Measurements from ENCODE around the gene C1orf94. TPM values are rescaled to one million over a fixed set of nuclear protein-coding genes. Genes with fewer than 3 reads are reported as not detected.
A peak's percentile ranks its signal among the peaks of the same experiment; 100 is the strongest.
"Not testable (repeated sequence)": the region's sequence is repeated elsewhere in the genome, so short reads cannot be mapped to it uniquely, and the experiment has no call there.

C1orf94 gene
- polyA plus RNA-seq, 1 donor from 2014 or later = not detected

- H3K4me3 Mint-ChIP-seq = no peak overlapping the region
- H3K36me3 Mint-ChIP-seq = peaks cover 1% of the 10 kb centered on the region
- no peaks in the 10 kb centered on the region for H3K4me1 Mint-ChIP-seq
- H3K27ac Mint-ChIP-seq = no peak overlapping the region
- H3K9me3 Mint-ChIP-seq = peaks cover 0 to 2% (median 0%) of the 10 kb centered on the region in 3 donors
- H3K27me3 Mint-ChIP-seq = peaks cover 14% of the 10 kb centered on the region
These were observed 23.5 kb upstream of the C1orf94 start for GRCh38 chr1:34153246-34153645.

GRCh38 chr1:34155860-34156259, 20.8 kb upstream of the C1orf94 start:
- Mint-ChIP-seq H3K36me3 (peaks cover 3% of the 10 kb centered on the region), H3K4me1 (no peaks in the 10 kb centered on the region), H3K27me3 (peaks cover 18% of the 10 kb centered on the region), H3K4me3 (no peak overlapping the region), H3K9me3 (peaks cover 0 to 2% (median 1%) of the 10 kb centered on the region in 3 donors), H3K27ac (no peak overlapping the region)

DNA sequence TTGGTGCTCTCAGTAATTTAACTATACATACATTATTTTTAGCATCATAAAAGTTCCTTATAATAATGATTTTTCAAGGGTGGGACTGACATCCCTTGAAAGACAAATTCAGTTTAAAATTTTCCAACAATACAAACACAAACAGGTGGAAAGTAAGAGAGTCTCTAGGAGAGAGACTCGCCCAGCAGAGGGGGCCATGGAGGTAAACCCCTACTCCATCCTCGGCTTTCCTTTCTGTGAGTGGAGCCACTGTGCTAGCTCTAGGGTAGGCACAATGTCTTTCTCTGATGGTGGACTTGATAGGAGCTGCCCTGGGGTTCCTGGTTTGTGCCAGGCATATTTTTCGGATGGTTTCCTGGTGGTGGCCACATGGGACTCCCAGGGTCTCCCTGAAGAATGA, 20.0 kb upstream of the C1orf94 start:
- H3K36me3 Mint-ChIP-seq = peaks cover 4% of the 10 kb centered on the region
- peaks cover 0 to 2% (median 1%) of the 10 kb centered on the region in 3 donors for H3K9me3 Mint-ChIP-seq
- no peak overlapping the region for H3K27ac Mint-ChIP-seq
- H3K4me1 Mint-ChIP-seq = peaks cover 0 to 5% (median 2%) of the 10 kb centered on the region in 3 donors
- no peak overlapping the region for H3K4me3 Mint-ChIP-seq
- peaks cover 27% of the 10 kb centered on the region for H3K27me3 Mint-ChIP-seq

GRCh38 chr1:34162852-34163766, 13.6 kb upstream of the C1orf94 start:
- Mint-ChIP-seq H3K9me3 (peaks cover 0 to 1% (median 0%) of the 10 kb centered on the region in 3 donors), H3K4me3 (peak overlapping the region in 3 of 4 donors; percentile 74 to 88 (median 85)), H3K4me1 (peaks cover 5 to 9% (median 7%) of the 10 kb centered on the region in 3 donors), H3K27ac (no peak overlapping the region), H3K27me3 (peaks cover 57% of the 10 kb centered on the region), H3K36me3 (peaks cover 4% of the 10 kb centered on the region)

- Mint-ChIP-seq H3K27ac (no peak overlapping the region), H3K4me3 (peak overlapping the region in 3 of 4 donors; percentile 74 to 88 (median 85)), H3K4me1 (peaks cover 5 to 9% (median 7%) of the 10 kb centered on the region in 3 donors), H3K36me3 (peaks cover 1% of the 10 kb centered on the region), H3K9me3 (peaks cover 0 to 1% (median 0%) of the 10 kb centered on the region in 3 donors), H3K27me3 (peaks cover 64% of the 10 kb centered on the region)
These were observed 12.6 kb upstream of the C1orf94 start for GRCh38 chr1:34163792-34164731.

- Mint-ChIP-seq H3K36me3 (peaks cover 1% of the 10 kb centered on the region), H3K27ac (no peak within 1 kb of the TSS), H3K27me3 (peaks cover 64% of the 10 kb centered on the region), H3K4me3 (peak within 1 kb of the TSS in 2 of 4 donors; percentile 17 to 89), H3K4me1 (peaks cover 5 to 9% (median 7%) of the 10 kb centered on the region in 3 donors), H3K9me3 (no peaks in the 10 kb centered on the region)
These were observed 11.8 kb upstream of the C1orf94 start, which contains the start of gene CSMD2 for GRCh38 chr1:34164771-34165391. TSS of gene CSMD2 (minus strand) at chr1:34165230. CDS start at chr1:34165097, 133 bp downstream.

GRCh38 chr1:34165422-34165921, 11.2 kb upstream of the C1orf94 start:
- peaks cover 1% of the 10 kb centered on the region for H3K36me3 Mint-ChIP-seq
- H3K9me3 Mint-ChIP-seq = no peaks in the 10 kb centered on the region
- no peak overlapping the region for H3K27ac Mint-ChIP-seq
- peaks cover 62% of the 10 kb centered on the region for H3K27me3 Mint-ChIP-seq
- peak overlapping the region in 2 of 4 donors; percentile 17 to 89 for H3K4me3 Mint-ChIP-seq
- H3K4me1 Mint-ChIP-seq = peaks cover 5 to 9% (median 7%) of the 10 kb centered on the region in 3 donors

GRCh38 chr1:34166191-34166624, 10.5 kb upstream of the C1orf94 start:
- peaks cover 61% of the 10 kb centered on the region for H3K27me3 Mint-ChIP-seq
- H3K4me1 Mint-ChIP-seq = peaks cover 5 to 9% (median 7%) of the 10 kb centered on the region in 3 donors
- H3K27ac Mint-ChIP-seq = no peak overlapping the region
- no peak overlapping the region for H3K4me3 Mint-ChIP-seq
- H3K9me3 Mint-ChIP-seq = peaks cover 0 to 1% (median 0%) of the 10 kb centered on the region in 3 donors
- H3K36me3 Mint-ChIP-seq = peaks cover 1% of the 10 kb centered on the region

DNA sequence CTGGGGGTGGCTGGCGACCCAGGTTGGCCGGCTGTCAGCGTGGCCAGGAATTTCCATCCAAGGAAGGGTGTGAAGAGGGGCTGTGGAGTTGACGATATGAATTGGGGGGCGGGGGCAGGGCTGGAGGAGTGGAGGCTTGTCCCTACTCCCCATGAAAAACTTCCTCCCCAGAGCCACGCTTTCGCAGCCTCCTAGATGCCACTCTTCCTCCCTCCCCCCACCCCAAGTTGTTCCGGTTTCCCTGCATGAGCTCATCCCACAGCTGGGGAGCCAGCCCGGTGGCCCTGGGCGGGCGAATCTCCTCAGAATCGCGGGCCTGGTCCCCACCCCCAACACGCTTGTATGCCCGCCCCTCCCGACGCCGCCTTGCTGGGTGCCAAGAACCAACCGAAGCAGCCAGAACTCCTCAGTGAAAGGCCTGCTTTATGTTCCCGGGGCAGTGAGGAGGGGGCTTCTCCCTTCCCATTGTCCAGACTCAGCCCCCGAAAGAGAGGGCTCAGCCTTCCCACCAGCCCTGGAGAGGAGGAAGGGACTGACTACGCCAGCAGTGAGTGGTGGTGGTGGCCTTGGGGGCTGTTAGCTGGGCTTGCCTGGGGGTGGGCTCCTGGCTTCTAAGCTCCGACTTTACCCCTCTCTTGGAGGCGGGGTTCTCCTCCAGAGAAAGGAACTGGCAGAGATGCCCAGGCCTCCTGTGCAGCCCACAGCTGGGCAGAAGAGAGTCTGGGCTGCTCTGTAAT, 9.9 kb upstream of the C1orf94 start:
- peaks cover 56% of the 10 kb centered on the region for H3K27me3 Mint-ChIP-seq
- no peak overlapping the region for H3K4me3 Mint-ChIP-seq
- H3K36me3 Mint-ChIP-seq = no peaks in the 10 kb centered on the region
- H3K4me1 Mint-ChIP-seq = peaks cover 0 to 8% (median 7%) of the 10 kb centered on the region in 3 donors
- peaks cover 0 to 2% (median 0%) of the 10 kb centered on the region in 3 donors for H3K9me3 Mint-ChIP-seq
- H3K27ac Mint-ChIP-seq = no peak overlapping the region

DNA sequence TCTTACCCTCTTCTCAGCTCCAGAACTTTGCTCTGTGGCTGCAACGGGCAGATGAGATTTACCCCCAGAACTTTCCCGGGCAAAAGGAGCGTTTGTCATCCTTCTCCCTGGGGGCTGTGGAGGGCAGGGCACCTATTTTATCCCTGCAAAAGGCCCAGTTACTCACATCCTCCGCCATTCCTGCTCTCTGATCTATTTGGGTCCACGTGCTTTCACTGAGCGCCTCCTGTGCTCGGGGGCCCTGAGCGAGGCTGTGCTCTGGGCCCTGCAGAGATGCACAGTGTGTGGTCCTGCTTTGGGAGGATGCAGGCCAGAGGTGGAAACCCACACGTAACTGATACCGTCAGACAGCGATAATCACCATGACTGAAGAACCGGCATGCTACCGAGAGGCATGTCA, 9.3 kb upstream of the C1orf94 start:
- Mint-ChIP-seq H3K27ac (no peak overlapping the region), H3K4me3 (no peak overlapping the region), H3K9me3 (peaks cover 0 to 2% (median 0%) of the 10 kb centered on the region in 3 donors), H3K27me3 (peaks cover 51% of the 10 kb centered on the region), H3K4me1 (peaks cover 0 to 8% (median 7%) of the 10 kb centered on the region in 3 donors), H3K36me3 (no peaks in the 10 kb centered on the region)

- Mint-ChIP-seq H3K9me3 (peaks cover 0 to 5% (median 0%) of the 10 kb centered on the region in 3 donors), H3K27me3 (peaks cover 30% of the 10 kb centered on the region), H3K36me3 (no peaks in the 10 kb centered on the region), H3K27ac (no peak overlapping the region), H3K4me1 (no peaks in the 10 kb centered on the region), H3K4me3 (no peak overlapping the region)
These were observed 963 bp upstream of the C1orf94 start for GRCh38 chr1:34175744-34176143.

DNA sequence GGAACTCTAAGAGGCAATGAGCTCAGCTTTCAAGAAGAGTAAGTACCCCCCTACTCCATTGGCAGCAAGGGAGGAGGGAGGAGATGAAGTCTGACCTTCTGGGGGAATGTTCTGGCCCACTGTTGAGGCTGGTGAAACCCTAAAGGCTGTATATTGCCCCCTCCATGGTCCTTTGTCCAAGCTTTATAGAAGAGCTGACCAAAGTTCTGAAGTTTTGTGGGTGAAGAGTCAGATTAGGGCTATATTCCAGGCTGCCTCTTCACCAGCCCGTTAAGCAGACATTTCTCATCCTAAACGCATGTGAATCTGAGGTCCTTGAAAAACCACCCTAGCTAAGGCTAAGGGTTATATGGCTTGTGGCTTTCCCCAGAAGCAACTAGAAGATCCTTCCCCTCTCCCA, 1.4 kb downstream of the C1orf94 start:
- no peak overlapping the region for H3K4me3 Mint-ChIP-seq
- no peak overlapping the region for H3K27ac Mint-ChIP-seq
- H3K27me3 Mint-ChIP-seq = peaks cover 23% of the 10 kb centered on the region
- H3K4me1 Mint-ChIP-seq = no peaks in the 10 kb centered on the region
- peaks cover 0 to 3% (median 0%) of the 10 kb centered on the region in 3 donors for H3K9me3 Mint-ChIP-seq
- H3K36me3 Mint-ChIP-seq = no peaks in the 10 kb centered on the region

- H3K4me3 Mint-ChIP-seq, H3K4me1 Mint-ChIP-seq, H3K9me3 Mint-ChIP-seq, H3K27ac Mint-ChIP-seq, H3K36me3 Mint-ChIP-seq: not testable (repeated sequence)
- peaks cover 14% of the 10 kb centered on the region for H3K27me3 Mint-ChIP-seq
These were observed 6.7 kb downstream of the C1orf94 start for GRCh38 chr1:34183381-34183780.
